ENCODE data around the gene SP5. TPM values are rescaled to one million over a fixed set of nuclear protein-coding genes. Genes with fewer than 3 reads are reported as not detected.

SP5 gene
- total RNA-seq, 3 donors from 2014 or later (not counting 1 experiment from before 2014, with no cell fraction given) = not detected

DNA sequence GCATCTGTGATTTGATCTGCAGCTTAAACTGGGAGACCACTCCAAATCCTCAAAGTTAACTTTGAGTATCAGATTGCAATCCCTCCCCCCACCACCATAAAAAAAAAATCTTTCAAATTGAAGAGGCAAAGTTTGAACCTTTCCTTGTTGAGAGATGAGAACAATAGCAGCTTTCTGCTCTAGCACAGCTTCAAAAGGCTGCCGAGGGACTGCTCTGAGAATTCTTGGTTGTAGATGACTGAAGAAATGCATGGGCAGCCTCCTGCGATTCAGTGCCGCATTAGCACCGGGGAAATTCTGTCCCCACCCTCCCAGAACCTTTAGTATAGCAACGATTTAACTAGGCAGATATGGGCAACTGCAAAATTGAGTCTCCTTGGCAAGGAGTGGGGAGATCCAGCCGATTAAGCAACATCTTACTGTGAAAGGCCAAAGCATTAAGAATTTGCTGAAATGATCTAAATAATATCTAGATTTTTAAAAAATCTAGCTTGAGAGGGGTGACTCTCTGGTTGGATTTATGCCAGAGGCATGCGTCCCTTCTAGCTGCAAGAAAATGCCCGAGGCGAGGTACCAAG, 3.9 kb upstream of the SP5 start:
- no peak overlapping the region for H3K4me3 ChIP-seq (ENCODE audit: low read length)
- Mint-ChIP-seq H3K4me3 (no peak overlapping the region), H3K9me3 (no peaks in the 10 kb centered on the region), H3K27ac (no peak overlapping the region), H3K27me3 (ENCODE audit: low read depth in 2 of 2) (peaks cover 45 to 52% of the 10 kb centered on the region in 2 donors), H3K4me1 (peaks cover 6 to 13% of the 10 kb centered on the region in 2 donors), H3K36me3 (no peaks in the 10 kb centered on the region)
- no peaks in the 10 kb centered on the region for H3K9me3 ChIP-seq (ENCODE audit: control insufficient read depth, insufficient read depth, low read length)
- DNase-seq (no peak), ATAC-seq (no peak)
- WGBS (ENCODE audit: insufficient coverage) = 6% methylated on average over 9 of the region's 9 CpGs
- H3K27ac ChIP-seq (ENCODE audit: low read length) = no peak overlapping the region
- no peaks in the 10 kb centered on the region for H3K36me3 ChIP-seq (ENCODE audit: control insufficient read depth, insufficient read depth, low read length)
- H3K27me3 ChIP-seq (ENCODE audit: control insufficient read depth, insufficient read depth, low read length) = peaks cover 28% of the 10 kb centered on the region
- TF ChIP-seq, protein P1, sequence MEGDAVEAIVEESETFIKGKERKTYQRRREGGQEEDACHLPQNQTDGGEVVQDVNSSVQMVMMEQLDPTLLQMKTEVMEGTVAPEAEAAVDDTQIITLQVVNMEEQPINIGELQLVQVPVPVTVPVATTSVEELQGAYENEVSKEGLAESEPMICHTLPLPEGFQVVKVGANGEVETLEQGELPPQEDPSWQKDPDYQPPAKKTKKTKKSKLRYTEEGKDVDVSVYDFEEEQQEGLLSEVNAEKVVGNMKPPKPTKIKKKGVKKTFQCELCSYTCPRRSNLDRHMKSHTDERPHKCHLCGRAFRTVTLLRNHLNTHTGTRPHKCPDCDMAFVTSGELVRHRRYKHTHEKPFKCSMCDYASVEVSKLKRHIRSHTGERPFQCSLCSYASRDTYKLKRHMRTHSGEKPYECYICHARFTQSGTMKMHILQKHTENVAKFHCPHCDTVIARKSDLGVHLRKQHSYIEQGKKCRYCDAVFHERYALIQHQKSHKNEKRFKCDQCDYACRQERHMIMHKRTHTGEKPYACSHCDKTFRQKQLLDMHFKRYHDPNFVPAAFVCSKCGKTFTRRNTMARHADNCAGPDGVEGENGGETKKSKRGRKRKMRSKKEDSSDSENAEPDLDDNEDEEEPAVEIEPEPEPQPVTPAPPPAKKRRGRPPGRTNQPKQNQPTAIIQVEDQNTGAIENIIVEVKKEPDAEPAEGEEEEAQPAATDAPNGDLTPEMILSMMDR (IDR thresholded peaks at IDR 0.05) = no peak
- intact Hi-C loops (cut with micrococcal nuclease) = no loop called here
- H3K4me1 ChIP-seq (ENCODE audit: control insufficient read depth, insufficient read depth, low read length) = peaks cover 22% of the 10 kb centered on the region

DNA sequence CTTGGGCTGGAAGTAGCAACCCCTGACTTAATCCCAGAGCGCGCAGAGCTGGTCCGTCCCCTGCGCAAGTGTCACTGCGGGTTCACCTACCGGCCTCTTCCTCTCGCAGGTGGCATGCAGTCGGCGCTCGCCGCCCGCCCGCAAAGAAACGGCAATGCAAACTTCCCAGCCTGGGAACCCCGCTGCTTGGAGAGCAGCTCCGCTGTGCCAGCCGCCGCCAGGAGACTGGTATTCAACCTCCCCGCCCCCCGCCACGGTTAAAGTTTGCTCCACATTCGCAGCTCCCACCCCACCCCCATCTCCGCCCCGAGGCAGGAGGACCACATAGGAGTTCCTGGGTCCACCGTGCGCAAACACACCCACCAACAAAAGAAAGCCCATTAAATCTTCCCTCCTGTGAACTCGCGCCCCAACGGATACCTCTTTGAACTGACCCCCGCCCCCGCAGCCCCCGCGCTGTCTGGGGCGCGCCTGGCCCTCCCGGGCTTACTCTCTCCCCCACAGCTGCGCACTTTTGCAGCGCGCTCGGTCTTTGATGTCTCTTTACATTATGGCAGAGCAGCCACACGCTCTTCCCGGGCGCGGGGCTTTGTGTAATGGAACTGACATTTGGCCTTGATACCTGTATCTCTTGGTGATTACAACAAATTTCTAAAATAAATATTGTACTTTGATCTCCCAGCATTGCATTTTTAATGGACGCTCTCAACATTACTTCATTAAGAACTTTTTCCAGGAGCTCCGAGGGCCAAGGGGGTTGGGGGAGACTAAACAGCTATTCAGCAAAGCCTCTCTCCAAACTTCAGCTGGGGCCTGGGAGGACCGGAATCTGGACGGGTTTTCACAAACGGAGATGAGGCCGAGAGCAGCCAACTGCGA, 3.1 kb upstream of the SP5 start:
- intact Hi-C loops (cut with micrococcal nuclease) = no loop called here
- H3K27me3 ChIP-seq (ENCODE audit: control insufficient read depth, insufficient read depth, low read length) = peaks cover 29% of the 10 kb centered on the region

DNA sequence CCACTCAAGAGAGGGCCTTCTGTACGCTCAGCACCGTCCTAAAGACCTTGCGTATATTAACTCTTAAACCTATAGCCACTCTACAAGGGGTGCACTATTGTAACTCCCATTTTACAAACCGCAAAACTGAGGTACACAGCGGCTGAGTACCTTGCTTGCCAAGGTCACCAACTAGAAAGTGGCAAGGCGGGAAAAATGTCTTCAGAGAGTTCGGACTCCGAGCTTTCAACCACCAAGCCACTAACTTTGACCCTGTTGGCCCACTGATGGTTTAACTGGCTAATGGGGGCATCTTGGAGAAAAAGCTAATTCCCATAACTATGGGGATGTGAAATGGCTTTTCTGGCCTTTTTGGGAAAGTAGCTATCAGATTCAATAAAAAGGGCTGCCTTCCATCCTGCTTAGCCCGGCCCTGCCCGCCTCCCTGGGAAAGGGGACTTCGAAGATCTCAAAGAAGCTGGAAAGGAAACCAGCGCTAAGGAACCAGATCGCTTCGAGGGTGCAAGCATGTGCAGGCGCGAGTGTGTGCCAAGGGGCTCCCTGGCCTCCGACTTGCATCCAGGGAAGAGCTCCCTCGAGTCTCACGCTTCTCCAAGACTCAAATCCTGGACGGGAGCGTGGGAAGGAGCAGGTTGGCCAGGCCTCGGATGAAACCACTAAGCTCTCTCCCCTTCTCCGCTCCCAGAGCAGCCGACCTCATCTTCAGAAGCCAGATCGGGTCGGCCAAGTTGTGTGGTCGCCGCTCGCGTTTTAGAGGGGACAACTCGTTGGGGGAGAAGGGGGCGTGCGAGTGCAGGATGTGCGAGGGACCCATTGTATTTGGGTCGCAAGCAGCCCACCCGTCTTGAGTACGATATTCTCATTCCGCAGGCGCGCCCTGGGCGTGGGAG, 2.2 kb upstream of the SP5 start:
- Histone ChIP-seq H3K27ac (ENCODE audit: low read length) (no peak overlapping the region), H3K4me1 (ENCODE audit: control insufficient read depth, insufficient read depth, low read length) (peaks cover 27% of the 10 kb centered on the region), H3K4me3 (ENCODE audit: low read length) (no peak overlapping the region), H3K27me3 (ENCODE audit: control insufficient read depth, insufficient read depth, low read length) (peaks cover 36% of the 10 kb centered on the region), H3K9me3 (ENCODE audit: control insufficient read depth, insufficient read depth, low read length) (no peaks in the 10 kb centered on the region), H3K36me3 (ENCODE audit: control insufficient read depth, insufficient read depth, low read length) (no peaks in the 10 kb centered on the region)
- TF ChIP-seq, protein P1 (IDR thresholded peaks at IDR 0.05) = no peak
- Mint-ChIP-seq H3K27ac (no peak overlapping the region), H3K4me1 (peaks cover 6 to 13% of the 10 kb centered on the region in 2 donors), H3K27me3 (ENCODE audit: low read depth in 2 of 2) (peaks cover 52 to 59% of the 10 kb centered on the region in 2 donors), H3K4me3 (peak overlapping the region; percentile 40), H3K9me3 (no peaks in the 10 kb centered on the region), H3K36me3 (no peaks in the 10 kb centered on the region)
- intact Hi-C loops (cut with micrococcal nuclease) = no loop called here
- WGBS (ENCODE audit: insufficient coverage) = 10% methylated on average over 41 of the region's 41 CpGs
- DNase-seq (peak in 1 of 2 donors; percentile 8), ATAC-seq (no peak)

More for the DNA sequence above, 3.1 kb upstream of the SP5 start:
- Mint-ChIP-seq H3K27ac (no peak overlapping the region), H3K36me3 (no peaks in the 10 kb centered on the region), H3K27me3 (ENCODE audit: low read depth in 2 of 2) (peaks cover 45 to 53% of the 10 kb centered on the region in 2 donors), H3K9me3 (no peaks in the 10 kb centered on the region), H3K4me1 (peaks cover 6 to 13% of the 10 kb centered on the region in 2 donors), H3K4me3 (no peak overlapping the region)
- ATAC-seq = no peak
- Histone ChIP-seq H3K4me3 (ENCODE audit: low read length) (no peak overlapping the region), H3K4me1 (ENCODE audit: control insufficient read depth, insufficient read depth, low read length) (peaks cover 23% of the 10 kb centered on the region), H3K36me3 (ENCODE audit: control insufficient read depth, insufficient read depth, low read length) (no peaks in the 10 kb centered on the region), H3K9me3 (ENCODE audit: control insufficient read depth, insufficient read depth, low read length) (no peaks in the 10 kb centered on the region), H3K27ac (ENCODE audit: low read length) (no peak overlapping the region)
- TF ChIP-seq, protein P1 (IDR thresholded peaks at IDR 0.05) = no peak
- 5% methylated on average over 51 of the region's 51 CpGs for WGBS (ENCODE audit: insufficient coverage)
- peak in 1 of 2 donors; percentile 26 for DNase-seq
